HG02884 (cell line): ENCODE results near the gene POU6F2.
"Not testable (repeated sequence)": the region's sequence is repeated elsewhere in the genome, so short reads cannot be mapped to it uniquely, and the experiment has no call there.

Source experiments
- ATAC-seq: cut with Tn5 transposase; IDR thresholded peaks from one replicate; pipeline ENCODE4 v1.9.1; 2021; ENCODE audit warnings: mild to moderate bottlenecking, moderate library complexity; ENCODE audit not compliant: unreplicated experiment

The POU6F2 gene

GRCh38 chr7:38977685-38978084, at the start of gene POU6F2:
Gene POU6F2, plus strand, starts transcription at chr7:38977909. Its CDS starts 45 bp downstream, at chr7:38977954.
- no peak for ATAC-seq

GRCh38 chr7:38928506-38928905, 49.2 kb upstream of the POU6F2 start:
- ATAC-seq, result no peak

- no peak for ATAC-seq
These were observed 48.1 kb upstream of the POU6F2 start for GRCh38 chr7:38929460-38930171.

- peak; percentile 75 for ATAC-seq
These were observed 45.1 kb upstream of the POU6F2 start for GRCh38 chr7:38932509-38933168.

GRCh38 chr7:38934051-38934450, 43.7 kb upstream of the POU6F2 start:
- no peak for ATAC-seq

GRCh38 chr7:38934536-38934935, 43.2 kb upstream of the POU6F2 start:
- no peak for ATAC-seq

GRCh38 chr7:38936641-38937040, 41.1 kb upstream of the POU6F2 start:
- no peak for ATAC-seq

- ATAC-seq, result no peak
These were observed 39.7 kb upstream of the POU6F2 start for GRCh38 chr7:38938001-38938485.

GRCh38 chr7:38938589-38938988, 39.1 kb upstream of the POU6F2 start:
- no peak for ATAC-seq

- no peak for ATAC-seq
These were observed 36.9 kb upstream of the POU6F2 start for GRCh38 chr7:38940774-38941173.

- ATAC-seq, result no peak
These were observed 35.2 kb upstream of the POU6F2 start for GRCh38 chr7:38942431-38943051.

- not testable (repeated sequence) for ATAC-seq
These were observed 30.2 kb upstream of the POU6F2 start for GRCh38 chr7:38947541-38947940.

- no peak for ATAC-seq
These were observed 27.4 kb upstream of the POU6F2 start for GRCh38 chr7:38950309-38950708.

GRCh38 chr7:38951213-38951612, 26.5 kb upstream of the POU6F2 start:
- no peak for ATAC-seq

GRCh38 chr7:38953227-38953626, 24.5 kb upstream of the POU6F2 start:
- no peak for ATAC-seq

GRCh38 chr7:38953971-38954370, 23.7 kb upstream of the POU6F2 start:
- ATAC-seq, result no peak

- ATAC-seq, result no peak
These were observed 21.8 kb upstream of the POU6F2 start for GRCh38 chr7:38955892-38956291.

- no peak for ATAC-seq
These were observed 15.7 kb upstream of the POU6F2 start for GRCh38 chr7:38962028-38962427.

GRCh38 chr7:38964921-38965320, 12.8 kb upstream of the POU6F2 start:
- no peak for ATAC-seq

GRCh38 chr7:38973760-38974159, 3.9 kb upstream of the POU6F2 start:
- ATAC-seq, result no peak

- no peak for ATAC-seq
These were observed 1.7 kb upstream of the POU6F2 start for GRCh38 chr7:38975944-38976392.

GRCh38 chr7:38978491-38978890, 782 bp downstream of the POU6F2 start:
- ATAC-seq, result no peak
